ENCODE data around the gene WNT16.

Gene WNT16

GRCh38 chr7:121328508-121329190 is at the start of gene WNT16:
WNT16 (plus strand) TSS chr7:121329000; CDS start chr7:121329293, 293 bp downstream.
- no peak for DNase-seq (ENCODE audit: low read depth, low spot score)
- peak within 1 kb of the TSS; percentile 55 for H3K4me3 ChIP-seq (ENCODE audit: low read depth, low read length)
- no peak for TF ChIP-seq CTCF (IDR thresholded peaks at IDR 0.05; ENCODE audit: low read depth, low read length)
- in situ Hi-C loops (cut with HindIII; ENCODE audit: low sequenced_read_pairs) = no loop called here

- no peak for TF ChIP-seq CTCF (IDR thresholded peaks at IDR 0.05; ENCODE audit: low read depth, low read length)
- in situ Hi-C loops (cut with HindIII; ENCODE audit: low sequenced_read_pairs) = no loop called here
- no peak overlapping the region for H3K4me3 ChIP-seq (ENCODE audit: low read depth, low read length)
- DNase-seq (ENCODE audit: low read depth, low spot score) = peak; percentile 65
These were observed 49.7 kb upstream of the WNT16 start for GRCh38 chr7:121279060-121279620.

- in situ Hi-C loops (cut with HindIII; ENCODE audit: low sequenced_read_pairs) = no loop called here
- H3K4me3 ChIP-seq (ENCODE audit: low read depth, low read length) = no peak overlapping the region
These were observed 49.0 kb upstream of the WNT16 start for GRCh38 chr7:121279822-121280221.

GRCh38 chr7:121280656-121281055 is 48.1 kb upstream of the WNT16 start:
- in situ Hi-C loops (cut with HindIII; ENCODE audit: low sequenced_read_pairs) = no loop called here
- no peak overlapping the region for H3K4me3 ChIP-seq (ENCODE audit: low read depth, low read length)
- no peak for DNase-seq (ENCODE audit: low read depth, low spot score)
- no peak for TF ChIP-seq CTCF (IDR thresholded peaks at IDR 0.05; ENCODE audit: low read depth, low read length)

More at GRCh38 chr7:121279822-121280221, 49.0 kb upstream of the WNT16 start:
- TF ChIP-seq CTCF (IDR thresholded peaks at IDR 0.05; ENCODE audit: low read depth, low read length) = no peak
- DNase-seq (ENCODE audit: low read depth, low spot score) = peak; percentile 25

- in situ Hi-C loops (cut with HindIII; ENCODE audit: low sequenced_read_pairs) = no loop called here
- no peak for TF ChIP-seq CTCF (IDR thresholded peaks at IDR 0.05; ENCODE audit: low read depth, low read length)
- no peak for DNase-seq (ENCODE audit: low read depth, low spot score)
- no peak overlapping the region for H3K4me3 ChIP-seq (ENCODE audit: low read depth, low read length)
These were observed 46.7 kb upstream of the WNT16 start for GRCh38 chr7:121282129-121282528.

- no peak for TF ChIP-seq CTCF (IDR thresholded peaks at IDR 0.05; ENCODE audit: low read depth, low read length)
- in situ Hi-C loops (cut with HindIII; ENCODE audit: low sequenced_read_pairs) = no loop called here
These were observed 43.6 kb upstream of the WNT16 start for GRCh38 chr7:121285066-121285667.

More at GRCh38 chr7:121285066-121285667, 43.6 kb upstream of the WNT16 start:
- no peak for DNase-seq (ENCODE audit: low read depth, low spot score)
- H3K4me3 ChIP-seq (ENCODE audit: low read depth, low read length) = no peak overlapping the region

All from astrocyte of the spinal cord (primary cell).